ENCODE data around the gene SIDT2. TPM values are rescaled to one million over a fixed set of nuclear protein-coding genes. Genes with fewer than 3 reads are reported as not detected.

The SIDT2 gene
- total RNA-seq, 2 experiments from 2014 or later: 18.3 to 37.7 TPM

GRCh38 chr11:117187007-117187406, 8.5 kb downstream of the SIDT2 start:
- Histone ChIP-seq H4K20me1 (ENCODE audit: insufficient read depth, low read length) (no peaks in the 10 kb centered on the region), H3K4me3 (ENCODE audit: low read depth, low read length, poor library complexity, severe bottlenecking) (no peak overlapping the region), H3K36me3 (ENCODE audit: insufficient read depth, low read length) (peaks cover 37% of the 10 kb centered on the region; the same call in 1 of the 2 replicates), H3K9me2 (ENCODE audit: insufficient read depth, low read length) (no peaks in the 10 kb centered on the region), H3K9me3 (ENCODE audit: low read length) (no peaks in the 10 kb centered on the region), H3K27ac (ENCODE audit: low read depth, low read length, poor library complexity, severe bottlenecking) (no peak overlapping the region), H3K79me2 (ENCODE audit: insufficient read depth, low read depth, low read length) (no peaks in the 10 kb centered on the region), H3K4me1 (ENCODE audit: insufficient read depth, low read length, poor library complexity, severe bottlenecking) (peaks cover 37% of the 10 kb centered on the region), H2AFZ (ENCODE audit: low read length) (no peak overlapping the region), H3K4me2 (ENCODE audit: low read length) (no peak overlapping the region; the same call in 1 of the 2 replicates)
- POLR2A ChIA-PET: no interaction called here
- intact Hi-C loops (cut with micrococcal nuclease; ENCODE audit: unreplicated experiment): no loop called here
- CTCF ChIA-PET (ENCODE audit: unreplicated experiment): no interaction called here
- BruUV-seq (replicated peaks): no TSS peak
- TF ChIP-seq CTCF (conservative IDR thresholded peaks at IDR 0.05; ENCODE audit: low read length): no peak
- TF ChIP-seq EZH2phosphoT487 (IDR thresholded peaks at IDR 0.05; ENCODE audit: borderline replicate concordance, low read depth, low read length): no peak
- DNase-seq (ENCODE audit: low spot score): no peak

- Histone ChIP-seq H3K9me2 (ENCODE audit: insufficient read depth, low read length) (no peaks in the 10 kb centered on the region), H2AFZ (ENCODE audit: low read length) (no peak overlapping the region), H3K4me2 (ENCODE audit: low read length) (no peak overlapping the region), H3K36me3 (ENCODE audit: insufficient read depth, low read length) (peaks cover 37% of the 10 kb centered on the region; the same call in 1 of the 2 replicates), H3K9me3 (ENCODE audit: low read length) (no peaks in the 10 kb centered on the region), H3K4me1 (ENCODE audit: insufficient read depth, low read length, poor library complexity, severe bottlenecking) (peaks cover 37% of the 10 kb centered on the region), H3K4me3 (ENCODE audit: low read depth, low read length, poor library complexity, severe bottlenecking) (no peak overlapping the region), H4K20me1 (ENCODE audit: insufficient read depth, low read length) (no peaks in the 10 kb centered on the region), H3K27ac (ENCODE audit: low read depth, low read length, poor library complexity, severe bottlenecking) (no peak overlapping the region), H3K79me2 (ENCODE audit: insufficient read depth, low read depth, low read length) (no peaks in the 10 kb centered on the region)
- intact Hi-C loops (cut with micrococcal nuclease; ENCODE audit: unreplicated experiment): no loop called here
- POLR2A ChIA-PET: no interaction called here
- TF ChIP-seq CTCF (conservative IDR thresholded peaks at IDR 0.05; ENCODE audit: low read length): no peak
- TF ChIP-seq EZH2phosphoT487 (IDR thresholded peaks at IDR 0.05; ENCODE audit: borderline replicate concordance, low read depth, low read length): no peak
- CTCF ChIA-PET (ENCODE audit: unreplicated experiment): no interaction called here
- no peak for DNase-seq (ENCODE audit: low spot score)
- no TSS peak for BruUV-seq (replicated peaks)
Measured at GRCh38 chr11:117187428-117187798, 8.9 kb downstream of the SIDT2 start.

- Histone ChIP-seq H3K9me2 (ENCODE audit: insufficient read depth, low read length) (no peaks in the 10 kb centered on the region), H3K79me2 (ENCODE audit: insufficient read depth, low read depth, low read length) (no peaks in the 10 kb centered on the region), H4K20me1 (ENCODE audit: insufficient read depth, low read length) (no peaks in the 10 kb centered on the region), H3K4me2 (ENCODE audit: low read length) (no peak overlapping the region), H3K4me3 (ENCODE audit: low read depth, low read length, poor library complexity, severe bottlenecking) (no peak overlapping the region), H3K27ac (ENCODE audit: low read depth, low read length, poor library complexity, severe bottlenecking) (no peak overlapping the region), H3K9me3 (ENCODE audit: low read length) (no peaks in the 10 kb centered on the region), H3K36me3 (ENCODE audit: insufficient read depth, low read length) (peaks cover 38% of the 10 kb centered on the region; the same call in 1 of the 2 replicates), H2AFZ (ENCODE audit: low read length) (no peak overlapping the region), H3K4me1 (ENCODE audit: insufficient read depth, low read length, poor library complexity, severe bottlenecking) (peaks cover 37% of the 10 kb centered on the region)
- intact Hi-C loops (cut with micrococcal nuclease; ENCODE audit: unreplicated experiment): no loop called here
- no peak for TF ChIP-seq EZH2phosphoT487 (IDR thresholded peaks at IDR 0.05; ENCODE audit: borderline replicate concordance, low read depth, low read length)
- TF ChIP-seq CTCF (conservative IDR thresholded peaks at IDR 0.05; ENCODE audit: low read length): no peak
- BruUV-seq (replicated peaks): no TSS peak
- ChIA-PET CTCF (ENCODE audit: unreplicated experiment) (no interaction called here), POLR2A (interaction anchor here (0.6 kb wide), 1 partner anchor 375 kb away, joined by 3 read pairs; no protein-coding TSS in a partner anchor)
- no peak for DNase-seq (ENCODE audit: low spot score)
Measured at GRCh38 chr11:117187799-117188481, 9.4 kb downstream of the SIDT2 start.

Data from OCI-LY7 (cell line).